K562 (cell line): ENCODE measurements around the gene SMIM13. TPM values are rescaled to one million over a fixed set of nuclear protein-coding genes. Genes with fewer than 3 reads are reported as not detected.

Experiments
- CC2D1A ChIP-seq: fragments of 450-650 bp; IDR thresholded peaks from 2 replicates; pipeline ENCODE4 v1.6.1; 2017; ENCODE audit warnings: mild to moderate bottlenecking
- FOXJ2 ChIP-seq: fragments of 200-800 bp; sonication (Bioruptor generic); IDR thresholded peaks from 2 replicates; pipeline ENCODE4 v1.6.1; 2016; ENCODE audit warnings: missing genetic modification characterization, missing compliant biosample characterization
- GATA2 ChIP-seq: sonication (generic); formaldehyde crosslinking; IDR thresholded peaks from 2 replicates; pipeline ENCODE4 v1.4.0; 2020; ENCODE audit warnings: mild to moderate bottlenecking, missing genetic modification reagents
- HNRNPH1 ChIP-seq: fragments of 200-400 bp; formaldehyde crosslinking; optimal IDR thresholded peaks from 2 replicates; pipeline ENCODE3; 2017; ENCODE audit warnings: low read depth, mild to moderate bottlenecking, low read length, moderate library complexity
- HNRNPLL ChIP-seq: fragments of 200-400 bp; formaldehyde crosslinking; IDR thresholded peaks from 2 replicates; pipeline ENCODE4 v1.6.1; 2017; ENCODE audit warnings: low read length, low read depth, mild to moderate bottlenecking; ENCODE audit not compliant: poor library complexity, severe bottlenecking
- ILK ChIP-seq: fragments of 450-650 bp; IDR thresholded peaks from 2 replicates; pipeline ENCODE4 v1.6.1; 2016; ENCODE audit warnings: missing genetic modification characterization, low read depth, mild to moderate bottlenecking, missing compliant biosample characterization, moderate library complexity, borderline replicate concordance
- JUNB ChIP-seq: fragments of 450-650 bp; formaldehyde crosslinking; conservative IDR thresholded peaks from 2 replicates; pipeline ENCODE4 v1.4.0; 2020; ENCODE audit warnings: mild to moderate bottlenecking
- KHSRP ChIP-seq: fragments of 450-650 bp; IDR thresholded peaks from 2 replicates; pipeline ENCODE4 v1.6.1; 2017
- LEF1 ChIP-seq: fragments of 450-650 bp; IDR thresholded peaks from 2 replicates; pipeline ENCODE4 v1.6.1; 2016; ENCODE audit warnings: mild to moderate bottlenecking
- MAFG ChIP-seq: fragments of 450-650 bp; conservative IDR thresholded peaks from 2 replicates; pipeline ENCODE4 v1.6.1; 2016; ENCODE audit warnings: missing genetic modification characterization, missing compliant biosample characterization
- MCM2 ChIP-seq: fragments of 450-650 bp; IDR thresholded peaks from 2 replicates; pipeline ENCODE4 v1.6.1; 2017; ENCODE audit warnings: low read depth, mild to moderate bottlenecking
- MCM5 ChIP-seq: fragments of 450-650 bp; IDR thresholded peaks from 2 replicates; pipeline ENCODE4 v1.6.1; 2016; ENCODE audit warnings: low read depth
- MEF2A ChIP-seq: IDR thresholded peaks from 2 replicates; pipeline ENCODE4 v1.6.1; 2011; ENCODE audit warnings: low read depth, mild to moderate bottlenecking, low read length, moderate library complexity; ENCODE audit not compliant: control insufficient read depth
- NBN ChIP-seq: fragments of 450-650 bp; IDR thresholded peaks from 2 replicates; pipeline ENCODE4 v1.6.1; 2016; ENCODE audit warnings: low read depth, mild to moderate bottlenecking
- NR3C1 ChIP-seq: sonication (generic); formaldehyde crosslinking; IDR thresholded peaks from 2 replicates; pipeline ENCODE4 v1.8.1; 2022; ENCODE audit warnings: missing genetic modification reagents
- POLR2A ChIP-seq: fragments of 450-650 bp; conservative IDR thresholded peaks from 2 replicates; pipeline ENCODE4 v1.6.1; 2016
- RCOR1 ChIP-seq, 2 experiments: IDR thresholded peaks; 2 replicates each; pipeline ENCODE4 v1.6.1; 2012; ENCODE audit warnings: low read depth in 2 of 2, low read length in 2 of 2, borderline replicate concordance in 1 of 2, improper control_type of control experiment in 1 of 2
- SMAD4 ChIP-seq: fragments of 250-450 bp; sonication (Bioruptor Pico); conservative IDR thresholded peaks from 2 replicates; pipeline ENCODE4 v1.8.0; 2021; ENCODE audit warnings: inconsistent platforms, mild to moderate bottlenecking, moderate library complexity
- SP1 ChIP-seq: sonication (generic); formaldehyde crosslinking; IDR thresholded peaks from 2 replicates; pipeline ENCODE4 v1.8.1; 2022; ENCODE audit warnings: mild to moderate bottlenecking, missing genetic modification reagents
- SPI1 ChIP-seq: IDR thresholded peaks from 2 replicates; pipeline ENCODE4 v1.6.1; 2011; ENCODE audit warnings: low read depth, low read length, control low read depth, borderline replicate concordance
- THRAP3 ChIP-seq: fragments of 450-650 bp; IDR thresholded peaks from 2 replicates; pipeline ENCODE4 v1.6.1; 2016; ENCODE audit warnings: mild to moderate bottlenecking, inconsistent platforms, borderline replicate concordance
- ZBED1 ChIP-seq: IDR thresholded peaks from 2 replicates; pipeline ENCODE4 v1.6.1; 2014
- ZBTB1 ChIP-seq: sonication (generic); formaldehyde crosslinking; IDR thresholded peaks from 2 replicates; pipeline ENCODE4 v1.8.1; 2023; ENCODE audit warnings: missing genetic modification reagents, low read depth, mild to moderate bottlenecking, borderline replicate concordance
- ZC3H4 ChIP-seq: sonication (generic); formaldehyde crosslinking; IDR thresholded peaks from 2 replicates; pipeline ENCODE4 v1.9.0; 2021; ENCODE audit warnings: missing genetic modification reagents, borderline replicate concordance
- ZNF212 ChIP-seq: fragments of 450-650 bp; formaldehyde crosslinking; IDR thresholded peaks from 2 replicates; pipeline ENCODE4 v1.4.0; 2020; ENCODE audit warnings: mild to moderate bottlenecking
- ZNF232 ChIP-seq: sonication (generic); formaldehyde crosslinking; IDR thresholded peaks from 2 replicates; pipeline ENCODE4 v1.8.0; 2022; ENCODE audit warnings: mild to moderate bottlenecking, missing genetic modification reagents
- ZNF76 ChIP-seq: fragments of 250-450 bp; sonication (Bioruptor Pico); IDR thresholded peaks from 2 replicates; pipeline ENCODE4 v1.4.0; 2020; ENCODE audit warnings: mild to moderate bottlenecking, moderate library complexity, borderline replicate concordance
- polyA plus RNA-seq, 8 experiments: library from polyadenylated mRNA; depleted of rRNA in 4 of 8; stranded (reverse) in 5 of 8; unstranded in 3 of 8; fragments of >200 nt; fragmentation: Nextera tagmentation in 2 of 8; fragmentation: Illumina TruSeq in 1 of 8; extraction: Ambion mirVana in 2 of 8; extraction: Trizol in 1 of 8; gene quantifications; 2 replicates each; pipeline versions ENCODE4 v1.2.1 to v1.2.3, GENCODE V29; 2011 to 2014; ENCODE audit warnings: inconsistent platforms in 1 of 8, missing spikeins in 1 of 8
- total RNA-seq, 7 experiments: library from RNA; depleted of rRNA in 6 of 7; stranded (reverse); fragments of >200 nt in 6 of 7; fragmentation: Illumina TruSeq in 2 of 7; extraction: Trizol in 2 of 7; gene quantifications; 2 replicates each; pipeline versions ENCODE4 v1.2.1 to v1.2.3, GENCODE V29; 2011 to 2021; ENCODE audit warnings: low replicate concordance in 1 of 7
- TF ChIP-seq, protein P1 (sequence below): fragments of 250-450 bp; sonication (Bioruptor Pico); IDR thresholded peaks from 2 replicates; pipeline ENCODE4 v1.5.0; 2021
- TF ChIP-seq, protein P2 (sequence below): fragments of 450-650 bp; IDR thresholded peaks from 2 replicates; pipeline ENCODE4 v1.6.1; 2017; ENCODE audit warnings: antibody characterized with exemption, mild to moderate bottlenecking

The SMIM13 gene
- total and polyA plus RNA-seq, 9 of the 15 experiments (the other 6 are each of a cell fraction or from before 2014, with no cell fraction given): 5.5 to 24.8 (median 11.7) TPM

DNA sequence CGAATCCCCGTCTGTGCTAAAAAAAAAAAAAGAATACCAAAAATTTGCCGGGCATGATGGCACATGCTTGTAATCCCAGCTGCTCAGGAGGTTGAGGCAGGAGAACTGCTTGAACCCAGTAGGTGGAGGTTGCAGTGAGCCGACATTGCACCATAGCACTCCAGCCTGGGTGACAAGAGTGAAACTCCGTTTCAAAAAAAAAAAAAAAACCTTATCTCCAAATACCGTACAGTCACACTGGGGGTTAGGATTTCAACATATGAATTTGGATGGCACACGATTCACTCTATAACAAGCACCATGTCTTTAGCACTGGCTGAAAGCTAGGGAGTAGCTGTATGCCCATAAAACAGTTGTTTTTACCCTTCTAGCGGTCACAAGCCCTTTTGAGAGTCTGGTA is 3.8 kb downstream of the SMIM13 start (continued):
- TF ChIP-seq ZBED1: no peak
- no peak for TF ChIP-seq MCM2
- no peak for TF ChIP-seq ZNF76 (CRISPR knock-in tag)
- TF ChIP-seq FOXJ2 (tag): no peak
- peak; percentile 58 for TF ChIP-seq GATA2 (CRISPR knock-in tag)
- TF ChIP-seq SMAD4 (CRISPR knock-in tag): 0 out of 2 replicates have a peak, but pooled peaks have one; percentile 21
- no peak; a peak in 1 of 4 replicates for TF ChIP-seq RCOR1 (IDR thresholded peaks at IDR 0.05; ENCODE audit: borderline replicate concordance in 1 of 2, low read depth in 2 of 2, low read length in 2 of 2)
- no peak for TF ChIP-seq HNRNPH1
- no peak for TF ChIP-seq POLR2A
- TF ChIP-seq, protein P1, sequence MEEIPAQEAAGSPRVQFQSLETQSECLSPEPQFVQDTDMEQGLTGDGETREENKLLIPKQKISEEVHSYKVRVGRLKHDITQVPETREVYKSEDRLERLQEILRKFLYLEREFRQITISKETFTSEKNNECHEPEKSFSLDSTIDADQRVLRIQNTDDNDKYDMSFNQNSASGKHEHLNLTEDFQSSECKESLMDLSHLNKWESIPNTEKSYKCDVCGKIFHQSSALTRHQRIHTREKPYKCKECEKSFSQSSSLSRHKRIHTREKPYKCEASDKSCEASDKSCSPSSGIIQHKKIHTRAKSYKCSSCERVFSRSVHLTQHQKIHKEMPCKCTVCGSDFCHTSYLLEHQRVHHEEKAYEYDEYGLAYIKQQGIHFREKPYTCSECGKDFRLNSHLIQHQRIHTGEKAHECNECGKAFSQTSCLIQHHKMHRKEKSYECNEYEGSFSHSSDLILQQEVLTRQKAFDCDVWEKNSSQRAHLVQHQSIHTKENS (CRISPR knock-in tag): no peak
- TF ChIP-seq MCM5: no peak
- 0 out of 2 replicates have a peak, but pooled peaks have one; percentile 23 for TF ChIP-seq MAFG
- no peak for TF ChIP-seq SPI1
- TF ChIP-seq, protein P2, sequence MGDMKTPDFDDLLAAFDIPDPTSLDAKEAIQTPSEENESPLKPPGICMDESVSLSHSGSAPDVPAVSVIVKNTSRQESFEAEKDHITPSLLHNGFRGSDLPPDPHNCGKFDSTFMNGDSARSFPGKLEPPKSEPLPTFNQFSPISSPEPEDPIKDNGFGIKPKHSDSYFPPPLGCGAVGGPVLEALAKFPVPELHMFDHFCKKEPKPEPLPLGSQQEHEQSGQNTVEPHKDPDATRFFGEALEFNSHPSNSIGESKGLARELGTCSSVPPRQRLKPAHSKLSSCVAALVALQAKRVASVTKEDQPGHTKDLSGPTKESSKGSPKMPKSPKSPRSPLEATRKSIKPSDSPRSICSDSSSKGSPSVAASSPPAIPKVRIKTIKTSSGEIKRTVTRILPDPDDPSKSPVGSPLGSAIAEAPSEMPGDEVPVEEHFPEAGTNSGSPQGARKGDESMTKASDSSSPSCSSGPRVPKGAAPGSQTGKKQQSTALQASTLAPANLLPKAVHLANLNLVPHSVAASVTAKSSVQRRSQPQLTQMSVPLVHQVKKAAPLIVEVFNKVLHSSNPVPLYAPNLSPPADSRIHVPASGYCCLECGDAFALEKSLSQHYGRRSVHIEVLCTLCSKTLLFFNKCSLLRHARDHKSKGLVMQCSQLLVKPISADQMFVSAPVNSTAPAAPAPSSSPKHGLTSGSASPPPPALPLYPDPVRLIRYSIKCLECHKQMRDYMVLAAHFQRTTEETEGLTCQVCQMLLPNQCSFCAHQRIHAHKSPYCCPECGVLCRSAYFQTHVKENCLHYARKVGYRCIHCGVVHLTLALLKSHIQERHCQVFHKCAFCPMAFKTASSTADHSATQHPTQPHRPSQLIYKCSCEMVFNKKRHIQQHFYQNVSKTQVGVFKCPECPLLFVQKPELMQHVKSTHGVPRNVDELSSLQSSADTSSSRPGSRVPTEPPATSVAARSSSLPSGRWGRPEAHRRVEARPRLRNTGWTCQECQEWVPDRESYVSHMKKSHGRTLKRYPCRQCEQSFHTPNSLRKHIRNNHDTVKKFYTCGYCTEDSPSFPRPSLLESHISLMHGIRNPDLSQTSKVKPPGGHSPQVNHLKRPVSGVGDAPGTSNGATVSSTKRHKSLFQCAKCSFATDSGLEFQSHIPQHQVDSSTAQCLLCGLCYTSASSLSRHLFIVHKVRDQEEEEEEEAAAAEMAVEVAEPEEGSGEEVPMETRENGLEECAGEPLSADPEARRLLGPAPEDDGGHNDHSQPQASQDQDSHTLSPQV: no peak
- no peak for TF ChIP-seq SP1 (CRISPR knock-in tag)
- TF ChIP-seq LEF1: no peak
- no peak for TF ChIP-seq NR3C1 (CRISPR knock-in tag)
- TF ChIP-seq HNRNPLL: no peak
- TF ChIP-seq ZC3H4 (CRISPR knock-in tag): no peak
- no peak for TF ChIP-seq ZBTB1 (CRISPR knock-in tag)
- no peak for TF ChIP-seq ZNF212 (CRISPR knock-in tag)
- TF ChIP-seq ZNF232 (CRISPR knock-in tag): no peak
- no peak for TF ChIP-seq MEF2A
- TF ChIP-seq NBN: 0 out of 2 replicates have a peak, but pooled peaks have one; percentile 27
- no peak for TF ChIP-seq JUNB (CRISPR knock-in tag)
- TF ChIP-seq KHSRP: no peak
- TF ChIP-seq THRAP3: no peak
- no peak for TF ChIP-seq ILK (tag)
- TF ChIP-seq CC2D1A: no peak
